GM12801 (cell line): ENCODE measurements around the gene MAP2K1.

Source experiments
- TF ChIP-seq, protein P1 (sequence below): IDR thresholded peaks from one replicate; pipeline ENCODE4 v1.5.1; 2011; ENCODE audit warnings: control low read depth; ENCODE audit not compliant: insufficient read length; ENCODE audit errors: extremely low read depth

Gene MAP2K1

GRCh38 chr15:66505430-66505811, 118.7 kb downstream of the MAP2K1 start:
- TF ChIP-seq, protein P1, sequence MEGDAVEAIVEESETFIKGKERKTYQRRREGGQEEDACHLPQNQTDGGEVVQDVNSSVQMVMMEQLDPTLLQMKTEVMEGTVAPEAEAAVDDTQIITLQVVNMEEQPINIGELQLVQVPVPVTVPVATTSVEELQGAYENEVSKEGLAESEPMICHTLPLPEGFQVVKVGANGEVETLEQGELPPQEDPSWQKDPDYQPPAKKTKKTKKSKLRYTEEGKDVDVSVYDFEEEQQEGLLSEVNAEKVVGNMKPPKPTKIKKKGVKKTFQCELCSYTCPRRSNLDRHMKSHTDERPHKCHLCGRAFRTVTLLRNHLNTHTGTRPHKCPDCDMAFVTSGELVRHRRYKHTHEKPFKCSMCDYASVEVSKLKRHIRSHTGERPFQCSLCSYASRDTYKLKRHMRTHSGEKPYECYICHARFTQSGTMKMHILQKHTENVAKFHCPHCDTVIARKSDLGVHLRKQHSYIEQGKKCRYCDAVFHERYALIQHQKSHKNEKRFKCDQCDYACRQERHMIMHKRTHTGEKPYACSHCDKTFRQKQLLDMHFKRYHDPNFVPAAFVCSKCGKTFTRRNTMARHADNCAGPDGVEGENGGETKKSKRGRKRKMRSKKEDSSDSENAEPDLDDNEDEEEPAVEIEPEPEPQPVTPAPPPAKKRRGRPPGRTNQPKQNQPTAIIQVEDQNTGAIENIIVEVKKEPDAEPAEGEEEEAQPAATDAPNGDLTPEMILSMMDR, result no peak

GRCh38 chr15:66505818-66506217, 119.1 kb downstream of the MAP2K1 start:
- TF ChIP-seq, protein P1, result no peak

- TF ChIP-seq, protein P1, result no peak
Measured at GRCh38 chr15:66508293-66508883, 121.7 kb downstream of the MAP2K1 start.

DNA sequence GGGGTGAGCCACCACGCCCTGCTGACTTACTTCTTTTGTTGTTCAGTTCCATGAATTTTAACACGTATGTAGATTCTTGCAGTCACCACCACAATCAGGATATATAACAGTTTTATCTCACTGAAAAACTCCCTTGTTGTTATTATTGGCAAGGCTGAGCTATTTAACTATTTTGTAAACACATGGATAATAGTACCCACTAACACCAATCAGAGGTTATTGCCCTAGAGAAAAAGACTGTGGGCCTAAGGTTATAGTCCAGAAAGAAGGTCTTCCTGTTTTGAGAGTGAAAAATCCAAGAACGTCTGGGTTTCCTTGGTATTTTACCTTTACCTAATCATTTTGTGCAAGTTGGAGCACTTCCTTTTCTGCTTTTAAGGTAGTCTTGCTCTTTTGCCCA, 127.9 kb downstream of the MAP2K1 start:
- TF ChIP-seq, protein P1, result no peak

DNA sequence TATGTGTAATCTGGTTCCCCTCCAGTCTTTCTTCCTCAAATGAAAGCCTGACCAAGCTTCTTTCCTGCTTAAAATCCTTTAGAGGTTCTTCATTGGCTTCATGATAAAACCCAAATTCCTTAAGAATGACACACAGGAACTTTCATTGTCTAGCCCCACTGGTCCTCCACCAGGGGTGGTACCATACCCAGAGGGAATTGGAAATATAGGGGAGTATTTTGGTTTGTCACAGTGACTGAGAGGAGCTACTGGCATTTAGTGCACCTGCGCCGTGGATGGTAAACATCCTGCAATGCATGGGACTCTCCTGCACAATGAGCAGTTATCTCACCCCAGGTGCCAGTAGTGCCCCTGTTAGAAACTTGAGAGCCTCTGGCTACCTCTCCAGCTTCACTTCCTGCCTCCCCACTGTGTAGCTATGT, 129.2 kb downstream of the MAP2K1 start:
- TF ChIP-seq, protein P1, result no peak

DNA sequence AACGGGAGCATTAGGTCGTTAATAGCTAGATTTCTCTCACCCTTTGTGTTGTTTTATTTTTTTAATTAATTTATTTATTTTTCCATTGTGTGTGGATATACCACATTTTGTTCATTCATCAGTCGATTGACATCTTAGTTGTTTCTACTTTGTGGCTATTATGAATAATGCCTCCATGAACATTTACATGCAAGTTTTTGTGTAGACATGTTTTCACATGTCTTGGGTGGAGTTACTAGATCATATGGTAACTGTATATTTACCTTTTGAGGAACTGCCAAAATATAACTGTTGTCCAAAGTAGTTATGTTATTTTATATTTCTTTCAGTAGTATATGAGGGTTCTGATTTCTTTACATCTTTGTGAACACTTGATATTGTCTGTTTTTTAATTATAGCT, 137.2 kb downstream of the MAP2K1 start:
- TF ChIP-seq, protein P1, result no peak

GRCh38 chr15:66524838-66525237, 138.1 kb downstream of the MAP2K1 start:
- TF ChIP-seq, protein P1, result no peak
